Fibroblast of villous mesenchyme (primary cell): Measurements from ENCODE around the gene TMEM135. TPM values are rescaled to one million over a fixed set of nuclear protein-coding genes. Genes with fewer than 3 reads are reported as not detected.

ENCODE experiments used
- DNase-seq: peaks from one replicate; pipeline ENCODE4 v3.0.0-alpha.2; 2010; ENCODE audit warnings: low read depth
- H3K4me3 ChIP-seq: 2 replicates; pipeline ENCODE4 v1.5.1; 2011; ENCODE audit warnings: low read depth, mild to moderate bottlenecking, low read length
- total RNA-seq: library from RNA; depleted of rRNA; stranded (reverse); fragments of >200 nt; gene quantifications from 2 replicates; pipeline ENCODE4 v1.2.3, GENCODE V29; 2012
- TF ChIP-seq, protein P1 (sequence below): IDR thresholded peaks from 2 replicates; pipeline ENCODE4 v1.5.1; 2012; ENCODE audit warnings: low read depth, mild to moderate bottlenecking, low read length; ENCODE audit not compliant: insufficient read depth

The TMEM135 gene
- total RNA-seq, 1 donor = 35.4 TPM

DNA sequence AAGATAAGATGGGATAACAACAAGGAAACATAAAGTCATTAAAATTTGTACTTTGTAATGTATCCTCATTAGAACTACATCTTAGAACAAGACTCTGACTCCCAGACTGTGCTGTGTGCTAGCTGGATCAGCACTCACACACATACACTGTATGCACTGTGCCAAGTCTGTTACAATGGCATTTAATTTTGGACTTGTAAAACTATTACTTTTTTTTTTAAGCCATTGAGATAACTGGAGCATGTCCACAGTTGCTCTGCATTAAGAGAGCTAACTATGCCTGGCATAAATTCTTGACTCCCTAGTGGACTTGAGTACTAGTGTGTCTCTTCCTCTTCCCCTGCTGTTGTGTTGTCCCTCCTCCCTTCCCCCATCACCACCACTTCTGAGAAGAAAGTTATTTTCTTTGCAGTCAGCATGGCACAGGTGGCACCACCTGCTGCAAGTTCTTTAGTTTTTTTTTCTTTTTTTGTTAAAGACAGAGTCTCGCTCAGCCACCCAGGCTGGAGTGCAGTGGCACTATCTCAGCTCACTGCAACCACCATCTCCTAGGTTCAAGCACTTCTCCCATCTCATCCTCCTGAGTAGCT is 268.6 kb downstream of the TMEM135 start:
- TF ChIP-seq, protein P1, sequence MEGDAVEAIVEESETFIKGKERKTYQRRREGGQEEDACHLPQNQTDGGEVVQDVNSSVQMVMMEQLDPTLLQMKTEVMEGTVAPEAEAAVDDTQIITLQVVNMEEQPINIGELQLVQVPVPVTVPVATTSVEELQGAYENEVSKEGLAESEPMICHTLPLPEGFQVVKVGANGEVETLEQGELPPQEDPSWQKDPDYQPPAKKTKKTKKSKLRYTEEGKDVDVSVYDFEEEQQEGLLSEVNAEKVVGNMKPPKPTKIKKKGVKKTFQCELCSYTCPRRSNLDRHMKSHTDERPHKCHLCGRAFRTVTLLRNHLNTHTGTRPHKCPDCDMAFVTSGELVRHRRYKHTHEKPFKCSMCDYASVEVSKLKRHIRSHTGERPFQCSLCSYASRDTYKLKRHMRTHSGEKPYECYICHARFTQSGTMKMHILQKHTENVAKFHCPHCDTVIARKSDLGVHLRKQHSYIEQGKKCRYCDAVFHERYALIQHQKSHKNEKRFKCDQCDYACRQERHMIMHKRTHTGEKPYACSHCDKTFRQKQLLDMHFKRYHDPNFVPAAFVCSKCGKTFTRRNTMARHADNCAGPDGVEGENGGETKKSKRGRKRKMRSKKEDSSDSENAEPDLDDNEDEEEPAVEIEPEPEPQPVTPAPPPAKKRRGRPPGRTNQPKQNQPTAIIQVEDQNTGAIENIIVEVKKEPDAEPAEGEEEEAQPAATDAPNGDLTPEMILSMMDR = no peak
- DNase-seq = no peak
- H3K4me3 ChIP-seq = no peak overlapping the region

DNA sequence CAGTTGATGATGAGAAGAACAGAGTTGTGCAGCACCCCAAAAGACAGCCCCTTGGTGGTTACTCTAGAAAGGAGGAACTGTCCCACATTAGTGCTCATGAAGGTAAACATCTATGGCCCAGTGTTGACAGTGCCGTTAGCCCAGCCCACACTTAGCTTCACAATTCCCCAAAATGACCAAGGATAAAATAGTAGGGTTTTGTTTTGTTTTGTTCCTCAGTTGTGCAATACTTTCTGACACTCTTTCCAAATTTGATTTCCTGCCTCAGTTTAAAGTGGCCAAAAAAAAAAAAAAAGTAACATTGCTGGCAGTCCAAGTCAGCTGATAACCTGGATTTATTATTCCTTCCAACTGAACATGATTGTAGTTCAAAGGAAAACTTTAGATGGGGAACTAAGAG is 269.4 kb downstream of the TMEM135 start:
- no peak overlapping the region for H3K4me3 ChIP-seq
- DNase-seq = no peak
- TF ChIP-seq, protein P1 = no peak

DNA sequence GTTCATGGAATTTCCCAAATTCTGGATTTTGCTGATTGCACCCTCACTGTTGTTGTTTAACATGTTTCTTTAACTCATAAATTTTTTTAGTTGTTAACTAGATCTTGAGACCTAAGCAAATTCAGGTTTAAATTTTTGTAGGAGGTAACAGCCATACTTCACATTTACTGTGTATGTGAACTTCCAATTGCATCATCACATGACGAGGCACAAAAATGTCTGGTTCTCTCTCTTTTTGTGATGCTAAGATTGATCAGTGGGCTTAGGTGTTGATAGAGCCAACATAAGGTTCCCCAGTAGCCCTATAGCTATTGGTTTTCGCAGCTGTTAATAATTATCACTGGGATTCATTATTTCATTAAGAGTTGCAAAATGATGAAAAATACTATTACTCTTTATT is 277.5 kb downstream of the TMEM135 start:
- DNase-seq = no peak
- TF ChIP-seq, protein P1 = no peak
- no peak overlapping the region for H3K4me3 ChIP-seq

DNA sequence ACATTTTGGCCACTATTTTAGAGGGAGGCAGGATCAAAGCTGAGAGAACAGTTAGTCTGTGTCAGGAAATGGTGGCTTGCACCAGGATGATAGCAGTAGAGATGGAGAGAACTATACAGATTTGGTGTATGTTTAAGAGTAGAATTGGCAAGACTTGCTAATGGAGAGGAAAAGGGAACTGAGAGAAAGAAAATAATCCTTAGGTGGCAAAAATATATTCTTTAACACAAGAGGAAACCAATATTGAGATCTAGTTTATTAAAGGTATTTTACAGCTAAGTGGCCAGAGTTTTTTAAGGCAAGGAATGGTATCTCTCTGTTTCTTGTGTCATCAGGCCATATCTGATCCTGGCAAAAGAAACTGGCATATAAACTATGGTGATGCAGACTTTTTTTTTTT is 278.8 kb downstream of the TMEM135 start:
- no peak for DNase-seq
- no peak overlapping the region for H3K4me3 ChIP-seq
- TF ChIP-seq, protein P1 = no peak

DNA sequence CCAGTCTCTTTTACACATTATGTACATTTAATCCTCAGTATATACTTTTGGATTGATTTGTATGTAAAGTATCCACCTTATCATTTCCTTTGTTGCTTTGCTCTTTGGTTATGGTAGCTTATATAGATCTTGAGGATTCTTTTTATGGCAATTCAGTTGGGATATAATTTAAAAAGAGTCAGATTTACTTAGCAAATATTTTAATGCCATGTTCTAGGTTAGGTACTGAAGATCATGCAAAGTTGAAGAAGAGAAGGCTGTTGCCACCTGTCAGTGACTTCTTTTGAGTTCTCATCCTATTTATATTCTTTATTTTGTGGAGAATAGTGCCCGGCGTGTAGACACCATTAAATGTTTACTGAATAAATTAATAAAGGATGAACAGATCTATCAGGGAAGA is 279.7 kb downstream of the TMEM135 start:
- TF ChIP-seq, protein P1 = no peak
- DNase-seq = no peak
- H3K4me3 ChIP-seq = no peak overlapping the region

DNA sequence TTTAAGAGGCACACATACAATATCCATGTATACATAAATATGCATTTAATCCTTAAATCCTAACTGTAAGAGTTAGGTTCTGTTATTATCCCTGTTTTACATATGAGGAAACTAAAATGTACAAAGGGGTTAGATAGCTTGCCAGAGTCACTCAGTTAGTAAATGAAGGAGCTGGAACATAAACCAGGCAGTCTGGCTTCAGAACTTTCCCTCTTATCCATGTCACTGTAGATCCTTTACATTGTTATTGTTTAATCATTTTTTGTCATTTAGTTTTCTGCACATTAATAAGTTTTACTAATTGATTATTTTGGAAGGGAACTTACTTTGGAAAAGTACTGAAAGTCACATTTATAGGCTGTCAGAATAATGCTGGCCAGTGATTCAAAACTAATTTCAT is 282.4 kb downstream of the TMEM135 start:
- no peak overlapping the region for H3K4me3 ChIP-seq
- no peak for DNase-seq
- TF ChIP-seq, protein P1 = no peak

DNA sequence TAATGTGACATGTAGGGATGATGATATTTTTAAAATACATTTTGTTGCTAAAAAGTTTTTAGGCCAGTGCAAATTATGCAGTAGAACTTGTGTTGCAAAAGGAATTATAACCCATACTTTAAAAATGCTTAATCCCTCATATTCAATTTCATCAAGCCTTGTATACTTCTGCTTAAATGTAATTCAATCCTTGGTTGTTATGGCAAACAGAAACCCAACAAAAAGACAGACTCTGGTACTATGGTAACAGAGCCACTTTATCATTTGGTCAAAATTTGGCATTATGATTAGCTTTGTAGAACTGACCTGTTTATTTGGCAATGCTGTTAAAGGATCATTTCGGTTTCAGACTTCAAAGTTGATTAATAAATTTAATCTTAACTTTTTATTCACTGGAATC is 284.8 kb downstream of the TMEM135 start:
- no peak overlapping the region for H3K4me3 ChIP-seq
- TF ChIP-seq, protein P1 = no peak
- no peak for DNase-seq
